GM19238 (cell line): ENCODE measurements around the gene SLIT3.

Source experiments
- DNase-seq: peaks from one replicate; pipeline ENCODE4 v3.0.0; 2011; ENCODE audit warnings: low spot score; ENCODE audit not compliant: insufficient read length

The SLIT3 gene

GRCh38 chr5:169003721-169004541 lies 297.0 kb downstream of the SLIT3 start:
- no peak for DNase-seq

DNA sequence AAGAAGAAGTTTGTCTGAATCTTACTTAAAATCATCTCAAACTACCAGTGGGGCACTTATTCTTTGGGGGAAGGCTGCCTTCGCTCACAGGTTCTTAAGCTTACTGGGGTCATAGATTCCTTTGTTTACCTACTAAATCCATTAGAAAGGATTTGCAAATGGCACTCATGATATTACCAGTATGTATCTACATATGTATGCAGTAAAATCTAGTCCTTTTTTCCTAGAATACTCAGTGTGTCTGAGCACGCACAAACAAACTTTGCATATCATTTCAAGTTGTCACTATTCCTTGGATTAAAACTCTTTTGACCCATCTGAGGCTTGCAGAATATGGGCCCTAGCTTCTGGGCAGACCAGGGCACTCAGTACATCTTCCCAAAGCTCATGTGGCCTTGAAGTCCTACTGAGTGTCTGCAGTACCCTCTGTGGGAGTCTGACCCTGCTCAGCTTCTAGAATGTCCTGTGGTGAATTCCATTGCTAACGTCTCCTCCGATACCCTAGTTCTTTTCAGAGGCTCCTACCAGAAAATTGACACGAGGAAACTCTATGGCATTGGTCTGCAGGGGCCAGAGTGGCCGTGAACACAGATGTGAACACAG lies 297.9 kb downstream of the SLIT3 start:
- no peak for DNase-seq

- no peak for DNase-seq
Measured at GRCh38 chr5:169001394-169001793, 299.5 kb downstream of the SLIT3 start.

- DNase-seq = no peak
Measured at GRCh38 chr5:168995024-168995423, 305.9 kb downstream of the SLIT3 start.

DNA sequence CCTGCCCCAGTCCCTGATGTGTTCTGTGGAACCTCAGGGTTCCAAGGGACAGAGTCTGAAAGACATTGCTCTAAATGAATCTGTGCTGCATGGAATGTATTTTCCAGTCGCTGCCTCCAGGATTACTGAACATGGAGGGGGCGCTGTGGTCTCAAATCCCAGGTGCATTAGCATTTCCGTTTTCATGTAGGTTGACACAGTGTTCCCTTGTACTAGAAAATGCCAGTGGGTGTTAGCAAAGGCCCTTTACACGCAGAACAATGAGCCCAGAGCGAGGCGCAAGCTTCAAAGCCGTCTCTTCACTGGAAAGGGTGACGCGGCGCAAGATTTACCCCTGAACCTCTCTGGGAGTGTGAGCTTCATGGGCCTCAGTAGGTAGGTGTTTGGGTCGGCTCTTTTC lies 308.3 kb downstream of the SLIT3 start:
- DNase-seq = no peak

DNA sequence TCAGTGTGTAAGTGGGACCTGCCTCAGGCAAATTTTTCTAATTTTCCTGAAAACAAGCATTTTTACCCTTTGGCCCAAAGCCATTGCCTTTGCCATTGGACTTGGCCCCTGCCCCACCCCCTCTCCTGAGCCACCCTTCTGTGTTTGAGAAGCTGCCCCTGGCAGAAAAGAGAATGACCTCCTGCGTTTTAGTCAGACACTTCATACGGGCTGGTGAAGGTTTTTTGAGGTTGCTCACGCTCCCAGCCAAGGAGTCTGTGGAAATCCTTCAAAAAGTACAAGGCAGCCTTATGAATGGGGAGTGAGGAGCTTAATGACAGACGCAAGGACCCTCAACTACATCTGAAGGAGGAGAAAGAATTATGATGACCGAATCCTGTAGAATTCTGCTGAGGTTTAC lies 308.9 kb downstream of the SLIT3 start:
- no peak for DNase-seq

- no peak for DNase-seq
Measured at GRCh38 chr5:168991311-168991710, 309.6 kb downstream of the SLIT3 start.

GRCh38 chr5:168990679-168991078 lies 310.3 kb downstream of the SLIT3 start:
- DNase-seq = no peak

DNA sequence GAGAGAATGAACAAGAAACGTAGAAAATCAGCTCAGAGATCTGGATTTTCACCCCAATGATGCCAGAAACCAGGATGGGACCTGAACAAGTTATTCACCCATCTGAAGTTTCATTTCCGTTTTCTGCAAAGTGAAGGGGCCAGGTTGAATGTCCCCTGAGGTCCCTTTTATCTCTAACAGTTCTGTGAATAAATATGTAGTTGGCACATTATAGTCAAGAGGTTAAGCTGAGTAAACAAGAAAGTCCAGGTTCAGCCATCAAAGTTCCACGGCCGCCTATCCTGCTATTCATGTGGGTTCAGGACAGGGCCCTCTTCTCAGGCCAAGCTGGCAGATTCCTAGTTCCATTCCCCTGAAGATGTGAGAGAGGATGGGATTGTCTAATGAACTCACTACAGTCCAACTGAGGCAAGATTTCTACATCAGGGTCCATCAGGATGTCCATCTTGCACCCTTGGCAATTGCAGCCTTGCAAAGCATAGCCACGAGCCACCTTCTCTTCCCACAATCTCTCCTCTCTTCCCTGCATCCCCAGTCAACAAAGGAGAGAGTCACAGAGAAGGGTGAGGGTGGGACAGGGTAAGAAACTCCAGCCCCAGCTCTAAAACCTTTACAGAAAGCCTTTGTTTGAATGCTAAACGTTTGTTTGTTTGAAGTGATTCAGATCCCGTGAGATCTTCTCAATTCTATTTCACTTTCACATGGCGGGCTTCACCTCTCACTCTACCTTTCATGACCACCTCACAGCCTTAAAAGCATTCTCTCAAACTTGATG lies 311.0 kb downstream of the SLIT3 start:
- DNase-seq = no peak

- no peak for DNase-seq
Measured at GRCh38 chr5:168988699-168989098, 312.2 kb downstream of the SLIT3 start.

DNA sequence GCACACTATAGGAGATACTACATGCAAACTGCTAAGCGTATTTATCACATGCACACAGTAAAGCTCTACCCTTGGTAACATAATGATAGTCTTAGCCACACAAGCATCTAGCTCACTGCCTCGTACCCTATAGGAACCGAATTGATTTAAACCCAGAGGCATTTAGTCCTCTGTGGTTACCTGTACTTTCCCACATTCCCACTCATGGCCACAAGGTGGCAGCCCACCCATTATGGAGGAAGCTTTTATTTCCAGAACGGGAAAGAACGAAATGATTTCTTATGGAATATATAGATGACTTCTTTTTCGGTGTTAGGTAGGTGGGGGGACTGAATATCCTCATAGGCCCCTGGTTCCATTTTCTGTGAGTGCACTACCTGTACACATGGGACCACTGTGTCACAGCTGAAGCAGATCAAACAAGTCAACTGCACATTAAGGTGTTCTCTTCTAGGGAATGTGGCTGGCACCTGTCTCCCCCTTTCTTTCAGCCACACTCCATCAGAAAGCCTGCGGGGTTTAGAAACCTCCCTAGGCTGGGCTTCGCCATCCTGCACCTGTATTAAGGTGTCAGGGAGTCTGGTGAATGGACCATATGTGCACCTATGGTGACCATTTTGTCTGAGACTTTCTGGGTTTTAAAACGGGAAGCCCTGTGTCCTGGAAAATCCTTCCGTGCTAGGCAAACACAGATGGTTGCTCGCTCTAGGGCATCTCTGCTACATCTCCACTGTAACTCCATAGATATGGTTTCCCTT lies 313.2 kb downstream of the SLIT3 start:
- DNase-seq = peak; percentile 27

- DNase-seq = no peak
Measured at GRCh38 chr5:168985454-168985853, 315.5 kb downstream of the SLIT3 start.

DNA sequence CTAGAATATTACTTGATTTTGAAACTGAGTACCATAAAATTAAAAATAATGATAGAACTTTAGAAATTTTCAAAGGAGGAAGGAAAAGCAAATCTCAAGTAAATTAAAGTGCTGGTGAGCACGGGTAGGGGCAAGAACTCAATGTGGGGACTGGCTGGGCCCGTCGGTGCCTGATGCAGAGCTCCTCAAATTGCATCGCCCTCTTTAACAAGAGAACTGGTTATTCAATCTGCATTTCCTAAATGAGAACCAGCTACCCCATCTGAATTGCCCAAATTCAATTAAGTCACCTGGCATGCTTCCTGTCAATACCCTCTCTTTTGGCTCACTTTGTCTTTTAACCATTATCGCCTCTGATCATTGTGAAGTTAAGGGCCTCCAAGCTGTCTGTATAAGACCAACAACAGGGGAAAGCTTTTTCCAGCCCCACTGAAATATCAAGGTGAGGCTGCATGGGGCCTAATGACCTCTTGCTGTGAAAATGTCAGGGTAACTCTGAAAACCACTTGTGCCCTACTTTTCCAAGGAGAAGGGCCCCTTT lies 316.7 kb downstream of the SLIT3 start:
- no peak for DNase-seq

DNA sequence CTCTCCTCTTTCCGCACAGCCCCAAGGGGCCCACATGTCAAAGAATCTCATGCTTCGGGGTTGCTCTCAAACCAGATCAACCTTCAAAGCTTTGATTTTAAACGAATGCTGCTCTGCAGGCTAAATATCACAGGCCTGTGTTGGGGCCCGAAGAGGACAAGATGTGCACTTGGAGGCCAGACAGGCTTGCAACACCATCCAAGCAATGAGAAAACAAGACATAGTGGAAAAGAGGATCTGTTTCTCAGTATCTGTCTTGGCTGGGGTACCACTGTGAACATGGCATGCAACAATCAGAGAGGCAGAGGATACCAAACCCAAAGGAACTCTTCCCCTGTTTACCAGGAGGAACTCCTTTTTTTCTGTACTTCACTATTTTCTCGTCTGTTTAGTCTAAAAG lies 321.8 kb downstream of the SLIT3 start:
- no peak for DNase-seq

GRCh38 chr5:168978500-168978899 lies 322.4 kb downstream of the SLIT3 start:
- no peak for DNase-seq

- no peak for DNase-seq
Measured at GRCh38 chr5:168978015-168978414, 322.9 kb downstream of the SLIT3 start.

DNA sequence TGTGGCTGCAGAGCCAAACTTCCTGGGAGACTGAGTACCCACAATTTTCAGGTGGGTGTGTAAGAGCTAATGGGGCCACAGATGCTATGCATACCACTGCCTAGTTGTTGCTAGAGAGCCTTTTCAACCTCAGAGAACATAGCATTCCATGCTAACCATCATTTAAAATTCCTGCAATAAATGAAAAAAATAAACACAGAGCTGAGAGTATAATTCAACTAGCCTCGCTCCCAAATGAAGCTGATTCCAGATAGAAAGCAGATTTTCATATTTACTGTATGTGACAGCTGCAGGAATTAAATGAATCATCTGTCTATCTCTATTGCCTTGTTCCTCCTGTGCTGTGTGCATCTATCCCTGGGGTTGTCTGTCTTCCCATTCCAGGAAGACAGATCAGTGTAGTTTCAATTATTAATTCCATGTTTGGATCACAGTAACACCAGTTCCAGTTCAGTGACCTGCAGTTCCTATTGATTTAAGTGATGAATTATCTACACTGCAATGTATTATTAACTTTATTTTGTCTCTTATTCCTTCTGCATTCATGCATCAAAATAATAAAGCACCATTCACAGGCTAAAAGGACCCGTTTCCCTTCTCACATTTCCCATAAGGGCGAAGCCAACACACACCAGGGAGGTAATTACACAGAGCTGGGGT lies 324.5 kb downstream of the SLIT3 start:
- no peak for DNase-seq

DNA sequence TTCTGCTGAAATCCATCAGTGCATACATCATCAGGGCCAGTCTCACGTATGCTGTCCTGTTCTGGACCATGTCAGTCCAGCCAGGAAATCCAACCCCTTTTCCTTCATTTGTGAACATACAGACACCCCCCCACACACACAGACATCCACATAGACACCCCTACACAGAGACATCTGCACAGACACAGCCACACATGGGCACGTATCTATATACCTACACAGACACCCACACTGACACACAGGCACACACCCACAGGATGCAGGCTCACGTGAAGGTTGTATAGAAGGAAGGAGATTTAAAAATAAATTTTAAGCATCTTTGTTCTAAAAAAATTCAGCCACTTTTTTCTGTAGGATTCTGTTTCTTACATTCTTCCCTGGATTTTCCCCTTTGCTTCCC lies 325.6 kb downstream of the SLIT3 start:
- DNase-seq = no peak

DNA sequence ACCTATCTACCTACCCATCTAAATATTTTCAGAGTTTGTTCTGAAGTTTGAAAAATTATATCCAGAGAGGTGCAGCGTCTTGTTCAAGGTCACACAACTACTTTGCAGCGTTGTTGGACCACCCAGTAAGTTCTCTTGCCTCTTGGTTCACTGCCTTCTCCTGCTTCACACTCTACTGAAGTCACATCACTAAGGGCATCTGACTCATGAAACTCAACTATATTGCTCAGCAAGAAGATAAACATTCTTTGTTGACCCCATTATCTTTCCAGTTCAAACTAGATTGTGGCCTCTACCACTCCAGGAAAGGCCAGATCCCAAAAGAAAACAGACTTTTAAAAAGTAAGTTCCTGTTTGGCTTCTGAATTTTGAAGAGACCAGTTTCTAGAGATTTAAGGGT lies 326.9 kb downstream of the SLIT3 start:
- DNase-seq = no peak

DNA sequence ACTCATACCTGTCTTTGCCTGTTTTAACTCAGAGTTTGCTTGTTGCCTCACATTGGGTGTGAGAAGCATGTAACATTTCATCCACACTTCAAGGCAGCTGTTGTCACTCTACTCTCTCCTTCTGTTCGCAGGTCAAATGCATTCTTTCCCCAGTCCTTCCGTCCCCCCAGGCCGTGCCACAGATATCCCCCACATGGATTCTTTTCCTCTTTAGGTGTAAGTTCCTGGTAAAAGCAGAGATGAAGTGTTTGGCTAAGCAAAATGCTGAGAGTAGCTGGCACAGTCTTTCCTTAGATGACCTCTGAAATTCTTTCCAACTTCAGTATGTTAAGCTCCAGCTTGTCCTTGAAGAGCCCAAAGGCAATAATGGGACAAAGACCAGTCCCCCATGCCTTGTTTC lies 328.2 kb downstream of the SLIT3 start:
- DNase-seq = no peak

DNA sequence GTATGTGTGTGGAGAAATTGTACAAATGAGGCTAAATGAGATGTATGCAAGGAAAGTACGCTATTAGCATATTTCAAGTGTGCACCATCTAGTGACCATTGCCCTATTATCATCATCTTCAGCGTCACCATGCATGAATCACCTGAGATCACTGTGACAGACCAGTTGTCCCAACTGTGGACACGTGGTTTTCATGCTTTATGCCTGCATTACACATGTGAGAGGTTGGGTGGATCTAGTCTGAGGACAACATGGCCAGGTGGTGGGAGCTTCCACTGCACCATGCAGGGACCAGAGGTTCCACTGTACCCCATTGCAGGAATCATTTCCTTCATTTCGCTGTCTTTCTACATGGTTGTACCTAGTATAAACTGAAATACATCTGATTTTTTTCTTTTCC lies 329.8 kb downstream of the SLIT3 start:
- no peak for DNase-seq
